Hematopoietic multipotent progenitor cell treated with erythropoietin and hydrocortisone succinate and interleukin-3 and kit ligand, for 17 days (in vitro differentiated cells): ENCODE measurements around the gene YTHDF1.

Source experiments
- DNase-seq: peaks from one replicate; pipeline ENCODE4 v3.0.0-alpha.2; 2015; ENCODE audit warnings: low spot score

The YTHDF1 gene

GRCh38 chr20:63185215-63185796, 30.6 kb downstream of the YTHDF1 start:
- DNase-seq, result no peak

- peak; percentile 47 for DNase-seq
These were observed 32.3 kb downstream of the YTHDF1 start for GRCh38 chr20:63183422-63184146.

DNA sequence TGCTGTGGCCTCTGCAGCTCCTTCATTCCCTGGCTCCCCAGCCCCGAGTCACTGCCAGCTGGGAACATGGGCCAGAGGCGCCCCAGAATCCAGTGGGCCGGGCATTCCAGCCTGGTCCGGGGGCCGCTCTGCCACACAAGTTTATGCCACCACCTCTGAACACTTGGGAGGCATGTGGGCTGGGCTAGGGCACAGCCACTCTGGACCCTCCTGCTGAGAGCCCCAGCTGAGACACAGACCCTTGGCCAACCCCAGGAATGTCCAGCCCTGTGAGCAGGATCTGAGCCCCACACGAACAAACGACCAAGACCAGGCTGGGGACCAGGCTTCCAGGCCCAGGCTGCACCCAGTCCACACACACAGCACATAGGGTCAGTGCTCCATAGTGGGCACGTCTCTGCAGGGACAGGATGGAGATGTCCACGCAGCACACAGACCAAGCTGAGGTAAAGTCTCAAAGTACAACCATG, 33.0 kb downstream of the YTHDF1 start:
- DNase-seq, result no peak

GRCh38 chr20:63182425-63182824, 33.5 kb downstream of the YTHDF1 start:
- no peak for DNase-seq

DNA sequence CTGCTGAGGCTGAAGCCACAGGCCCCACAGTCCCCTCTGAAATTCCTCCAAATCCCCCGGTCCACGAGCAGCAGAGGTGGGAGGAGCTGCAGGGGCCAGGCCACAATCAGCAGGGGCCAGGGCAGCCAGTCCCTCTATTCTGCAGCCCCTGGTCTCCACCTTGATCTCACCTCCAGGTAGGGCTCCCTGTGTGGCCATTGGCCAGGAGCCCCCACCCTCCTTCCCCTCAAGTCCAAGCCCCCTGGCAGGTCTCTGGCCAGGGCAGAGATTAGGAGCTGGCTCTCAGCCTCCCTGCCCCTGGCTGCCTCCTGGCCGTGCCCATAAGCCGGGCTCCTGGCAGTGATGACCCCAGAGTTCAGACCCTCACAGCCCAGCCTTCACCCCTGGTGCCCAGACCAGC, 34.7 kb downstream of the YTHDF1 start:
- no peak for DNase-seq

DNA sequence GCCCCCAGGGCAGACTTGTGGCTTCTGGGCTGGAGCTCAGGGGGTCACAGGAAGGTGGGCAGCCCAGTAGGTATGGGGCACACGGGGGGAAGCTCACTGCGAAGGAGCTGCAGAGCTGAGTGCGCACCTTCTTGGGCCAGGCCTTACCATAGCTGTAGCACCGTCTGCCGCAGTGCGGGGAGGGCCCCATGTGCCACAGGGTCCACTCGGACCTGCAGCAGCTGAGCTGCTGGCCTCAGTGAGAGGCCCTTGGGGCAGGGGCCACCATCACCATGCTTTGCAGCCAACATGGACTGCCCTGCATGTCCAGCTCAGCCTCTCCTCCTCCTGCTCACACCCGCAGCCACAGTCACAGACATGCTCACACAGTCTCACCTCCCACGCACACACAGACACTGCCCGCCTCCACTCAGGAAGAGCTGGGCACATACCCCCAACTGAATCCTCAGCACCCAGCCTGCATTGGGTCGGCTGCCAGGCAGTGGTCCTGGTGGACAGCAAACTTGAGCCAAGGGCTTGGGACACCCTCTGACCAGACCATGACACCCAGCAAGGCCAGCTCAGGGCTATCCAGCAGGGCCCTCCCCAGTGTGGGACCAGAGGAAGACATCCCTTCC, 35.3 kb downstream of the YTHDF1 start:
- no peak for DNase-seq

DNA sequence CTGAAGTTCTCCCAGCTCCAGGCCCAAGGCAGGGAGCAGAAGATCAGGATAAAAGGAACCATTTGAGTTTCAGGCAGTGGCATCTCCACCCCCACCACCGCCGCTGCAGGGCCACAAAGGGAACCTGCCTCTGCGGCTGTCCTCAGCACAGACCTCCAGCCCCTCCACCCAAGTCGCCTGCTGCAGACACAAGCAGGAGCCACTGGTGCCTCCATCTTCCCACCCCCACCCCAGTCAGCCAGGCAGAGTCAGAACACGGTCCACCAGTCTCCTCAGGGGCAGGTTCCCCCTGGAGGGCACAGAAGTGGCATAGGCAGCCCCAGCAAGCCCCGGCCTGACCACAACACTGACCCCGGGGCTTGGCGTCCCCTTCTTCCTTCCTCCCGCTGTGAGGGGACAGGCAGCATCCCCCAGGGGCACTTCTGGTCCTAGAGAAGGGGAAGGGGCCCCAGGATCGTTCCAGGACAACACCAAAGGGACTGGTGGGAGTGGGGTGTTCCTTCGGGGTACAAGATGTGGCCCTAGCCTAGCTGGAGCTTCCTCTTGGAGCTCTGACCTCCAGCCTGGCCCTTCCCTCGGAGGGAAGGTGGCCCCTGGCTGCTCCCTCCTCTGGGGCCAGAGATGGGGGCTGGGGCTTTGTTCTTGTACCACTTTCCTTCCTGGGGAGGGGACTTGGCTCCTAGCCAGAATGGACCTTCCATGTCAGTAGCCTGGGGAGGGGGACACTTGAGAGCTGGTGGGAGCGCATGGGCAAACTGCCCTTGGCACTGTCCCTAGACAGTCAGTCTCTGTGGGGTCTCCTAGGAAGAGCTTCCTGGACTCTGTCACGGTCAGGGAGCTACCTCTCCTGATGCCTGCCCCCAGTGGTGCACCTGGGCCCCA, 36.0 kb downstream of the YTHDF1 start:
- no peak for DNase-seq

DNA sequence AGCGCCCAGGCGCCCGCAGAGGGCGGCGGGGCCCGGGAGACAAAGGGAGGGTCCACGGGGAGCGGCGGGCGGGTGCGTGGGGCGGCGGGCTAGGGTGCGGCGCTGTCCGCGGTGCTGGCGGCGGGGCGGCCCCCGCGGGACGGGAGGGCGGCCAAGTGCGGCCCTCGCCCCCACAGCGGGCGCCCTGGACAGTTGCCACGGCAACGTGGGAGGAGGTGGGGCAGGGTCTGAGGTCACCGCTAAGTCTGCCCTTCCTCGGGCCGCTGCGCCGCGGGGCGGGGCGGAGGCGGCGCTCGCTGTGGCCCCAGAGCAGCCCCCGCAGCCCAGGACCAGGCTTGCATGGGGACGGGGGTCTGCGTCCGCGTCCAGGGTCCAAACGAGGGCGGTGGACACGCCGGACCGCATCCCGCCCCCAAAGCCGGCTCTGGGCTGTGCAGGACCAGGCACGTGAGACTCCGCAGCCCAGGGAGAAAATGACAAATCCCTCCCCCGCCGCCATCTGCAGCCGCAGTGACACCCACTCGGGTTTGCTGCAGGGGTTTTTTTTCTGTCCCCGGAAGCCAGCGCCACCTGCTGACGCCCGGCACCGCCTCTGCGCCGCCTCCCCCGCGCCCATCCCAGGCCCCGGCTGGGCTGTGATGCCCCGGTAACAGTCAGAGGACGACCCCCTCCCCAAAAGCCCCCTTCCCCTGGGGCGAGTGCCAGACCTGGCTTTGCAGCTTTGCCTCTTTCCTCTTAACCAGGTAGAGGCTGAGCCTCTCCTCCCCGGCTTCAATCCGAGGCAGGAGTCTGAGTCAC, 36.8 kb downstream of the YTHDF1 start:
- no peak for DNase-seq

- DNase-seq, result no peak
These were observed 37.5 kb downstream of the YTHDF1 start for GRCh38 chr20:63178446-63178820.

DNA sequence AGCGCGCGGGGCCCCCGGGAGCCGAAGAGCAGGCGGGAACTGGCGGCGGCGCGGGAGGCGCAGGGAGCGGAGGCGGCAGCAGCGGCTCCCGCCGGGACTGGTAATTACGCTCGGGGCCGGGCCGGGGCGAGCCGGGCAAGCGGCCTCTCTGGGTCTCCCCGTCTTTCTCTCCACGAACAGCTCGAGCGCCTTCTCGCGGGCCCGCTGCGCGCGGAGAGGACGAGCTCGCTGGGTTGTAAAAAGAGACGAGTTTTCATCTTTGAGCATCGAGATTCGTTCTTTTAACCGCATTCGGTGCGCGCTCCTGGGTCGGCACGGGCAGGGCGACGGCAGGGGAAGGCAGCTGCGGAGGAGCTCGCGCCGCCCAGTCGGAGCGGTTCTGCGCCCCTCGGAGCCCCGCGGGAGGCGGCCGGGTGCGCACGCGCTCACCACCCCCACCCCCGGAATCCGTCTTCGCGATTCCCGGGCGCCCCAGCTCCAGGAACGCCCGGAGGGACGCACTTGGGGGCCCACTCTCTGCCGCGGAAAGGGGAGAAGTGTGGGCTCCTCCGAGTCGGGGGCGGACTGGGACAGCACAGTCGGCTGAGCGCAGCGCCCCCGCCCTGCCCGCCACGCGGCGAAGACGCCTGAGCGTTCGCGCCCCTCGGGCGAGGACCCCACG, 38.0 kb downstream of the YTHDF1 start:
- no peak for DNase-seq

DNA sequence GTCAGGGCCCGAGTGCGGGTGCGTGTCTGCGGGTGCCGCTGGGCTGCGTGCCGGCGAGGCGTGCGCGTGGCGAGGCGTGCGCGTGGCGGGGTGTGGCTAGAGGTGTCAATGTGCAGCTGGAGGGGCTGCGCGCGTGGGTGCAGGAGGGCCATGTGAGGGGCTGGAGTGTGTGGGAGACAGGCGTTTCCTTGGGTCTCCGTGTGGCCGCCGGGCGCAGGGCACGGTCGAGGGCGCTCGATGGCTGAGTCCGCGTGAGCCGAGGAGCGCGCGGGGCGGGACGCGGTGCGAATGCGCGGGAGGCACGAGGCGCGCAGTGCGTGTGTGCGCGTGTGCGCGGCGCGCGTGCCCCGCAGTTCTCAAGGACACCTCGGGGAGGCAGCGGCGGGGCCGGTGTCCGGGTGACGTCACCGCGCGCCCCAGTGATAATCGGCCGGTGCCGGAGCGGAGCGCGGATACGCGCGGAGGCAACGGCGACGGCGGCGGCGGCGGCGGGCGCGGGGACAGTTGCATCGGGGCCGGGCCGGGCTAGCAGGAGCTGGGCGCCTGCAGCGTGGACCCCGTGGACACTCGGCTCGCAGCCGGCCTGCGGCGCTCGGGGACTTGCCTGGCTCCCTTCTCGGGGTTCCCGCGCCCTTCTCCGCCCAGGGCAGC, 38.7 kb downstream of the YTHDF1 start:
- DNase-seq, result no peak

DNA sequence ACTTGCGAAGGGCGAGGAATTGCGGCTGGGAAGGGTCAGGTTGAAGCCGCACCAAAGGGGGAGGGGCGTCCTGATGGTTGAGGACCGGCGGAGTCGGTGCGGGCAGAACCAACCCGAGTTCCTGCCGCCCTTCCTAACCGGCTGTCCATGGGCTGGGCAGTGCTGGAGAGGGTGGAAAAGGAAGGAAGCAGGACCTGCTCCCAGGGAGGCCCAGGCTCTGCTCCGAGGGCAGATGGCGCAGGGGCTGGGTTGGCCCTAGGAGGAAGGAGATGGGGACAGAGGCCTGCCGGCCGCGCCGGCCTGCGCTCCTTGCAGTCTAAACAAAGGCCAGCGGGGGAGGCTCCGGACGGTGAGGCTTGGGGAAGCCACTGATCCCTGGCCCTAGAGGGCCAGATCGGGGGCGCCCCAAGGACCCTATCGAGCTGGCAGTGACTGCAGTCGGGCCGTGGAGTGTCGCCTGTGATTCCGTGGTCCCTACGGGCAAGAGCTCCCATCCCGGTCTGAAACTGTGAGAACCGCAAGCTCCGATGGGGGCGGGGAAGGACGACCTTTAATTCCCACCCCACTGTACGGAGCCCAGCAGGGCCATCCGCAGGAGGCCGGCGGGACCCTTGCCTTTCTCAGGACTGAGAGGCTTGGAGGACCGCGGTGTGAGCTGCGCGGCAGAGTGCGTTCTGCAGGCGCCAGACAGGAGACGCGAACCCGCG, 39.4 kb downstream of the YTHDF1 start:
- DNase-seq, result no peak

DNA sequence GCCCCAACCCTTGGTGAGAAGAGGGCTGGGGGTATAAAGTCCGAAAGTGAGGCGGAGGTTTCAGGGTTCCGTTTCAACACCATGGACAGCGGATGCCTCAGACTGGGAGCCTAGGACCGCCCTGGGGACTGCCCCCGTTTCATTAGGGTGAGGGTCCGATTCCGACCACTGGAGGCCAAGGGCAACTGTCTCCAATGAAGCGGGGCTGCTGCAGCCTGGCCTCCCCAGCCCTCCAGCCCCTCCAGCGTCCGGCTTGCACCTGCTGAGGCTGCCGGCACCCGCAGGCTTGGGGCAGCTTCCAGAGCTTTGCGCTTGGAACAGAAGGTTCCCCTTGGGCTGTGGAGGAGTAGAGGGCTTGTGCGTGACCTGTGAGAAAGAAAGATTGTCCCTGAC, 39.9 kb downstream of the YTHDF1 start:
- no peak for DNase-seq

- no peak for DNase-seq
These were observed 40.7 kb downstream of the YTHDF1 start for GRCh38 chr20:63175038-63175895.

- DNase-seq, result no peak
These were observed 41.5 kb downstream of the YTHDF1 start for GRCh38 chr20:63174309-63175037.

DNA sequence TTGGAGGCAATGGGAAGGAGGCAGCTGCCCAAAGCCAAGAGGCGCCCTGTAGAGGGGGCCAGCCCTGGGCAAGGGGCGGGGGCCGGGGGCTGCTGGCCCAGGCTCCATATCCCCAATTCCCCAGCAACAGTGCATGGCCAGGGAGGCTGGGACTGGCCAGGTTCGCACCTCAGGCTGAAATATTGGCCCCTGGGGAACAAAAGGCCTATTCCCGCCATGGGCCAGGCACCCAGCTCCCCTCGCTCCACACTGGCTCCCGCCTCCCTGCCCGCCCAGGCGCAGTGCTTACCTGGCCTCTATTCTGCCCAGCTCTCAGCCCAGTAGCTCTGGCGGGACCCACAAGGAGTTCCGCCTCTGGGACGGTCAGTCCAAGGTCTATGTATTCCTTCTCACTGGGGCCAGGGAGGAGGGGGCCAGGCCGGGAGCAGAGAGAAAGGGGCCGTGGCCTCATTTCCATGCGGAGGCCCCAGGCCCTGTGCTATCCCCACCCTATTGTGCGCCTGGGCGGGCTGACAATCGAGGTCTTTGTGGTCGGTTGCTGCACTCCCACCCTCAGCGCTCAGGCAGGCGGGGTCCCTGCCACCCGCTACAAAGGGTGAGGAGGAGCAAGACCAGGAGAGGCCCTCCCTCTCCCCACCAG, 42.3 kb downstream of the YTHDF1 start:
- DNase-seq, result no peak

- no peak for DNase-seq
These were observed 43.2 kb downstream of the YTHDF1 start for GRCh38 chr20:63172726-63173125.

DNA sequence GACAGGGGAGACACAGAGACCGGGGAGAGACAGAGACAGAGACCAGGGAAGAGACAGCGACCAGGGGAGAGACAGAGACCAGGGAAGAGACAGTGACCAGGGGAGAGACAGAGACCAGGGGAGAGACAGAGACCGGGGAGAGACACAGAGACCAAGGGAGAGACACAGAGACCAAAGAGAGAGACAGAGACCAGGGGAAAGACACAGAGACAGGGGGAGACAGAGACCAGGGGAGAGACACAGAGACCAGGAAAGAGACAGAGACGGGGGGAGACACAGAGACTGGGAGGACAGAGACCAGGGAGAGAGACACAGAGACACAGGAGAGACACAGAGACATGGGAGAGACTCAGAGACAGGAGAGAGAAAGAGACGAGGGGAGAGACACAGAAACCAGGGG, 43.9 kb downstream of the YTHDF1 start:
- DNase-seq, result no peak
